ENCODE results near the gene GRP.

The GRP gene

DNA sequence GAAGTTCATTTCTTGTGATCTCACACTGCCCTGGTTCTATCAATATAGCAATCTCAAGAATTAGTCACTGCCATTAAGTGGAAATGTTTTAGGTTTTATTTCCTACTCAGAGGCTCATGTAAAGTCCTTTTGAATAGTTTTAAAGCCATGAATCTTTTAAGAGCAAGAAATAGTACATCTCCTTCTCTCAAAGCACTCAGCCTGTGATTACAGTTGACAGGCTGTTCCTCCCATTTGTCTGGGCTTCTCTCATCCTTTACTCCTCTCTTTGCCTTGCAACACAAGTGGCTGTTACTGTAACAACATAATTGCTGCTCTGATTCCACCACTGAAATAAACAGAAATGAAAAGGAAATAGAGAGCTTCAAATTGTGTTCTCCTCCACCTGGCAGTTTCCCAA, 18.4 kb downstream of the GRP start:
- Histone ChIP-seq H3K4me2 (ENCODE audit: low read depth, low read length, poor library complexity, severe bottlenecking) (no peak overlapping the region), H3K27me3 (ENCODE audit: low read length) (no peaks in the 10 kb centered on the region), H3K9ac (ENCODE audit: low read length) (no peak overlapping the region), H4K20me1 (ENCODE audit: low read depth, low read length) (no peaks in the 10 kb centered on the region), H3F3A (ENCODE audit: insufficient read depth) (no peaks in the 10 kb centered on the region), H3K9me3 (ENCODE audit: insufficient read depth, low read length) (no peaks in the 10 kb centered on the region), H3K4me3 (ENCODE audit: insufficient read depth, low read length, poor library complexity, severe bottlenecking) (no peak overlapping the region), H3K9me2 (replicated peaks; ENCODE audit: insufficient read depth, low read length) (no peaks in the 10 kb centered on the region), H3K79me2 (ENCODE audit: insufficient read depth, low read length) (no peaks in the 10 kb centered on the region), H2AFZ (ENCODE audit: low read depth, low read length, severe bottlenecking) (no peak overlapping the region), H3K36me3 (ENCODE audit: low read length) (no peaks in the 10 kb centered on the region), H3K27ac (ENCODE audit: low read depth, low read length) (no peak overlapping the region)
- TF ChIP-seq CTCF (IDR thresholded peaks at IDR 0.05; ENCODE audit: insufficient read depth, low read length, poor library complexity, severe bottlenecking) (no peak), EZH2phosphoT487 (conservative IDR thresholded peaks at IDR 0.05; ENCODE audit: low read length) (no peak)

- H4K20me1 ChIP-seq (ENCODE audit: low read depth, low read length) = no peaks in the 10 kb centered on the region
- no peaks in the 10 kb centered on the region for H3F3A ChIP-seq (ENCODE audit: insufficient read depth)
- H3K27me3 ChIP-seq (ENCODE audit: low read length) = no peaks in the 10 kb centered on the region
- no peaks in the 10 kb centered on the region for H3K79me2 ChIP-seq (ENCODE audit: insufficient read depth, low read length)
- no peaks in the 10 kb centered on the region for H3K9me2 ChIP-seq (replicated peaks; ENCODE audit: insufficient read depth, low read length)
- no peak overlapping the region for H3K27ac ChIP-seq (ENCODE audit: low read depth, low read length)
- no peaks in the 10 kb centered on the region for H3K36me3 ChIP-seq (ENCODE audit: low read length)
- TF ChIP-seq CTCF (IDR thresholded peaks at IDR 0.05; ENCODE audit: insufficient read depth, low read length, poor library complexity, severe bottlenecking) = no peak
- no peak for TF ChIP-seq EZH2phosphoT487 (conservative IDR thresholded peaks at IDR 0.05; ENCODE audit: low read length)
- H3K4me3 ChIP-seq (ENCODE audit: insufficient read depth, low read length, poor library complexity, severe bottlenecking) = no peak overlapping the region
- H3K9ac ChIP-seq (ENCODE audit: low read length) = no peak overlapping the region
- H3K9me3 ChIP-seq (ENCODE audit: insufficient read depth, low read length) = no peaks in the 10 kb centered on the region
- no peak overlapping the region for H2AFZ ChIP-seq (ENCODE audit: low read depth, low read length, severe bottlenecking)
- no peak overlapping the region for H3K4me2 ChIP-seq (ENCODE audit: low read depth, low read length, poor library complexity, severe bottlenecking)
Measured at GRCh38 chr18:59239642-59240041, 19.7 kb downstream of the GRP start.

GRCh38 chr18:59242906-59243305, 22.9 kb downstream of the GRP start:
- Histone ChIP-seq H3K4me2 (ENCODE audit: low read depth, low read length, poor library complexity, severe bottlenecking) (no peak overlapping the region), H3K9ac (ENCODE audit: low read length) (no peak overlapping the region), H3K9me3 (ENCODE audit: insufficient read depth, low read length) (no peaks in the 10 kb centered on the region), H4K20me1 (ENCODE audit: low read depth, low read length) (no peaks in the 10 kb centered on the region), H3K79me2 (ENCODE audit: insufficient read depth, low read length) (no peaks in the 10 kb centered on the region), H3F3A (ENCODE audit: insufficient read depth) (no peaks in the 10 kb centered on the region), H3K36me3 (ENCODE audit: low read length) (no peaks in the 10 kb centered on the region), H3K9me2 (replicated peaks; ENCODE audit: insufficient read depth, low read length) (no peaks in the 10 kb centered on the region), H3K27me3 (ENCODE audit: low read length) (no peaks in the 10 kb centered on the region), H3K4me3 (ENCODE audit: insufficient read depth, low read length, poor library complexity, severe bottlenecking) (no peak overlapping the region), H3K27ac (ENCODE audit: low read depth, low read length) (no peak overlapping the region), H2AFZ (ENCODE audit: low read depth, low read length, severe bottlenecking) (no peak overlapping the region)
- TF ChIP-seq CTCF (IDR thresholded peaks at IDR 0.05; ENCODE audit: insufficient read depth, low read length, poor library complexity, severe bottlenecking) = no peak
- TF ChIP-seq EZH2phosphoT487 (conservative IDR thresholded peaks at IDR 0.05; ENCODE audit: low read length) = no peak

DNA sequence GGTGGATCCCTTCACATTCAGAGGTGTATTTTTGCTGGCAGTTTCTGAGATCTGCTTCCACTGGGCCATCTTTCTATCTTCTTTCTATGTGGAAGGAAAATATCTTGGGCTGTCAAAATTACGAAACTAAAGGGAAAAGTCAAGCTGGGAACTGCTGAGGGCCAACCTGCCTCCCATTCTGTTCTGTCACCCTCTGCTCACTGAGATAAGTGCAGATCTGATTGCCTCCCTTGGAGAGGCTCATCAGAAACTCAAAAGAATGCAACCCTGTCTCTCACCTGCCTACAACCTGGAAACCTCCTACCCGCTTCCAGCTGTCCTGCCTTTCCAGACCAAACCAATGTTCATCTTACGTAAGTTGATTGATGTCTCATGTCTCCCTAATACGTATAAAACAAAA, 26.8 kb downstream of the GRP start:
- H3K4me2 ChIP-seq (ENCODE audit: low read depth, low read length, poor library complexity, severe bottlenecking) = no peak overlapping the region
- H2AFZ ChIP-seq (ENCODE audit: low read depth, low read length, severe bottlenecking) = no peak overlapping the region
- no peaks in the 10 kb centered on the region for H3K9me2 ChIP-seq (replicated peaks; ENCODE audit: insufficient read depth, low read length)
- TF ChIP-seq CTCF (IDR thresholded peaks at IDR 0.05; ENCODE audit: insufficient read depth, low read length, poor library complexity, severe bottlenecking) (no peak), EZH2phosphoT487 (conservative IDR thresholded peaks at IDR 0.05; ENCODE audit: low read length) (no peak)
- no peaks in the 10 kb centered on the region for H3F3A ChIP-seq (ENCODE audit: insufficient read depth)
- H3K27ac ChIP-seq (ENCODE audit: low read depth, low read length) = no peak overlapping the region
- H3K36me3 ChIP-seq (ENCODE audit: low read length) = no peaks in the 10 kb centered on the region
- no peaks in the 10 kb centered on the region for H4K20me1 ChIP-seq (ENCODE audit: low read depth, low read length)
- H3K9me3 ChIP-seq (ENCODE audit: insufficient read depth, low read length) = no peaks in the 10 kb centered on the region
- H3K79me2 ChIP-seq (ENCODE audit: insufficient read depth, low read length) = no peaks in the 10 kb centered on the region
- H3K4me3 ChIP-seq (ENCODE audit: insufficient read depth, low read length, poor library complexity, severe bottlenecking) = no peak overlapping the region
- no peak overlapping the region for H3K9ac ChIP-seq (ENCODE audit: low read length)
- H3K27me3 ChIP-seq (ENCODE audit: low read length) = no peaks in the 10 kb centered on the region
